GM18867 (cell line): ENCODE measurements around the gene PRR30.

Experiments
- ATAC-seq: cut with Tn5 transposase; IDR thresholded peaks from one replicate; pipeline ENCODE4 v1.9.1; 2021; ENCODE audit warnings: mild to moderate bottlenecking, moderate library complexity; ENCODE audit not compliant: unreplicated experiment

PRR30 gene

GRCh38 chr2:27100036-27100435, 39.2 kb downstream of the PRR30 start:
- no peak for ATAC-seq

- no peak for ATAC-seq
These were observed 39.8 kb downstream of the PRR30 start for GRCh38 chr2:27099334-27099955.

GRCh38 chr2:27097341-27097740, 41.9 kb downstream of the PRR30 start:
- no peak for ATAC-seq

- ATAC-seq: no peak
These were observed 42.4 kb downstream of the PRR30 start for GRCh38 chr2:27096748-27097297.

- no peak for ATAC-seq
These were observed 43.2 kb downstream of the PRR30 start for GRCh38 chr2:27095745-27096651.

GRCh38 chr2:27095427-27095744, 43.8 kb downstream of the PRR30 start:
- no peak for ATAC-seq

- ATAC-seq: no peak
These were observed 44.7 kb downstream of the PRR30 start for GRCh38 chr2:27094353-27094984.

GRCh38 chr2:27093430-27094352, 45.5 kb downstream of the PRR30 start:
- ATAC-seq: no peak

GRCh38 chr2:27092696-27093429, 46.3 kb downstream of the PRR30 start:
- no peak for ATAC-seq

GRCh38 chr2:27091746-27092695, 47.2 kb downstream of the PRR30 start:
- no peak for ATAC-seq

- ATAC-seq: no peak
These were observed 49.9 kb downstream of the PRR30 start for GRCh38 chr2:27089111-27089954.

GRCh38 chr2:27088634-27089033, 50.6 kb downstream of the PRR30 start:
- no peak for ATAC-seq

- no peak for ATAC-seq
These were observed 51.3 kb downstream of the PRR30 start for GRCh38 chr2:27087823-27088410.
